ENCODE results near the gene SLC35G2.

Gene SLC35G2

DNA sequence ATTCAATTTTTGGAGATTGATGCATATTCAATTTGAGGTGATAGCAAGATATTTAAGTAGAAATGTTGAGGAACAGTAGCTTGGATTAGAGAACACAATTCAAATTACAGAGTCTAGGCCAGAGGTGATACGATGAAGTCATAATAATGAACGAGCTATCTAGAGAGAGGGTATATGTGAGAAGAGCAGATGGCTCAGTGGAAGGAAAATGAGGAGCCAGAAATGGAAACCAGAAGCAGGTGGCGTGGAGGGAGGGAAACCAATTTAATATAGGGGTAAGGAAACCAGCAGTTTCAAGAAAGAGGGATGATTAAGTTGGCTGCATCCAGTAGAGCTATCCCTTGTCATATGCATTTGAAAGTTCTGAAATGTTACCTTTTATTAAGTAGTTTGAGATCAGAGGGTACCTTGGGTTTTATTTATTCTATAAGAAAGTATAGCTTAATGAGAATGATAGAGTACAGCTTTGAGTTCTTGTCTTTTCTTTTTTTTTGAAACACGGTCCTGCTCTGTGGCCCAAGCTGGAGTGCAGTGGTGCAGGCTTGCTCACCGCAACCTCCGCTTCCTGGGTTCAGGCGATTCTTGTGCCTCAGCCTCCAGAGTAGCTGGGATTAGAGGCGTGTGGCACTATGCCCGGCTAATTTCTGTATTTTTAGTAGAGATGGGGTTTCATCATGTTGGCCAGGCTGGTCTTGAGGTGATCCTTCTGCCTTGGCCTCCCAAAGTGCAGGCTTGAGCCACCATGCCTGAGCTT is 65.2 kb downstream of the SLC35G2 start:
- DNase-seq: peak; percentile 44
- TF ChIP-seq, protein P1, sequence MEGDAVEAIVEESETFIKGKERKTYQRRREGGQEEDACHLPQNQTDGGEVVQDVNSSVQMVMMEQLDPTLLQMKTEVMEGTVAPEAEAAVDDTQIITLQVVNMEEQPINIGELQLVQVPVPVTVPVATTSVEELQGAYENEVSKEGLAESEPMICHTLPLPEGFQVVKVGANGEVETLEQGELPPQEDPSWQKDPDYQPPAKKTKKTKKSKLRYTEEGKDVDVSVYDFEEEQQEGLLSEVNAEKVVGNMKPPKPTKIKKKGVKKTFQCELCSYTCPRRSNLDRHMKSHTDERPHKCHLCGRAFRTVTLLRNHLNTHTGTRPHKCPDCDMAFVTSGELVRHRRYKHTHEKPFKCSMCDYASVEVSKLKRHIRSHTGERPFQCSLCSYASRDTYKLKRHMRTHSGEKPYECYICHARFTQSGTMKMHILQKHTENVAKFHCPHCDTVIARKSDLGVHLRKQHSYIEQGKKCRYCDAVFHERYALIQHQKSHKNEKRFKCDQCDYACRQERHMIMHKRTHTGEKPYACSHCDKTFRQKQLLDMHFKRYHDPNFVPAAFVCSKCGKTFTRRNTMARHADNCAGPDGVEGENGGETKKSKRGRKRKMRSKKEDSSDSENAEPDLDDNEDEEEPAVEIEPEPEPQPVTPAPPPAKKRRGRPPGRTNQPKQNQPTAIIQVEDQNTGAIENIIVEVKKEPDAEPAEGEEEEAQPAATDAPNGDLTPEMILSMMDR (IDR thresholded peaks at IDR 0.05; ENCODE audit: borderline replicate concordance, extremely low read depth, low read length, poor library complexity, severe bottlenecking): no peak
- Histone ChIP-seq H3K27me3 (ENCODE audit: insufficient read depth, low read length, poor library complexity) (no peaks in the 10 kb centered on the region), H3K4me3 (ENCODE audit: low read depth in 1 of 2, low read length in 2 of 2) (no peak overlapping the region), H3K36me3 (ENCODE audit: insufficient read depth, low read length) (no peaks in the 10 kb centered on the region), H3K9me3 (ENCODE audit: insufficient read depth, low read length, severe bottlenecking) (no peaks in the 10 kb centered on the region), H3K9ac (ENCODE audit: low read depth, low read length) (peak overlapping the region; percentile 19; the same call in 1 of the 2 replicates), H3K27ac (ENCODE audit: low read length) (peak overlapping the region; percentile 97), H4K20me1 (ENCODE audit: insufficient read depth, low read length) (no peaks in the 10 kb centered on the region), H3K79me2 (ENCODE audit: insufficient read depth, low read length) (peaks cover 95% of the 10 kb centered on the region), H3K4me2 (ENCODE audit: insufficient read depth, low read length) (peak overlapping the region; percentile 19; the same call in 1 of the 2 replicates), H3K4me1 (ENCODE audit: insufficient read depth, low read length) (peaks cover 68% of the 10 kb centered on the region), H2AFZ (ENCODE audit: low read depth, low read length) (no peak overlapping the region)
- ATAC-seq (ENCODE audit: insufficient read depth, low read depth): peak; percentile 37

DNA sequence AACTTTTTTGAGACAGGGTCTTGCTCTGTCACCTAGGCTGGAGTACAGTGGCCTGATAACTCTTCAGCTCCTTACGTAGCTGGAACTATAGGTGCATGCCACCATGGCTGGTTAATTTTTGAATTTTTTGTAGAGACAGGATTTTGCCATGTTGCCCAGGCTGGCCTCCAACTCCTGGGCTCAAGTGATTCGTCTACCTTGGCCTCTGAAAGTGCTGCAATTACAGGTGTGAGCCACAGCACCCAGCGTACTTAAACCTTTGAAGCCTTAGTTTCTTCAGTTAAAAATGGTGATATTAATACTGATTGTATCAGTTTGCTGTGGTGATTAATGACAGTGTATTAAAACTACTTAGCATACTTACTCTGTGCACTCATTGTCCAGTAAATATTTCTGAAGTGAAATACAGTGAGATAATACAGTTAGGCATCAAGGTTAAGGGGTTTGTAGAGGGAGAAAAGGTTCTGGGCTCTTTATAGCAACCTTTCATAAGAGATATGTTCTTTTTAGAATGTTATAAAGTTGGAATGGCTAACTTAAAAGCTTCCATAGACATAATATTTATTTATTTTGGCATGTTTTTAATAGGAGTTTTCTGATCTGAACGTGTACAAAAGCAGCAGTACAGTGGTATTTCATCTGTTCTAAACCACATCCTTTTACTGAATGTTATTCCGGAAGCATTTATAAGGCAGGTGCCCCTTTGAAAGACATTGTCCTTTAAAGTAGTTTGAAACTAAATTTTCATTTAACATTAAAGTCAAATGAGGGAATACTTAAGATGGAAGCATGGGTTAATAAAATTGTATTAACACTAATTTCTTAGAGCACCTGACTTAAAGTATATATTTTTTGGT is 66.7 kb downstream of the SLC35G2 start:
- no peak for TF ChIP-seq EZH2 (IDR thresholded peaks at IDR 0.05; ENCODE audit: borderline replicate concordance, low read depth, low read length, severe bottlenecking)
- TF ChIP-seq, protein P1 (IDR thresholded peaks at IDR 0.05; ENCODE audit: borderline replicate concordance, extremely low read depth, low read length, poor library complexity, severe bottlenecking): no peak
- H3K9me3 ChIP-seq (ENCODE audit: insufficient read depth, low read length, severe bottlenecking): no peaks in the 10 kb centered on the region
- H3K79me2 ChIP-seq (ENCODE audit: insufficient read depth, low read length): peaks cover 96% of the 10 kb centered on the region
- peak overlapping the region; percentile 56 for H3K9ac ChIP-seq (ENCODE audit: low read depth, low read length)
- H2AFZ ChIP-seq (ENCODE audit: low read depth, low read length): no peak overlapping the region
- H3K36me3 ChIP-seq (ENCODE audit: insufficient read depth, low read length): 0 out of 2 replicates have a peak, but pooled peaks cover 3% of the 10 kb centered on the region
- DNase-seq (peak; percentile 46), ATAC-seq (ENCODE audit: insufficient read depth, low read depth) (peak; percentile 90)
- H3K4me3 ChIP-seq (ENCODE audit: low read depth in 1 of 2, low read length in 2 of 2): peak overlapping the region in 1 of 2 experiments; percentile 42; a peak in 2 of 4 replicates
- peak overlapping the region; percentile 64 for H3K4me2 ChIP-seq (ENCODE audit: insufficient read depth, low read length)
- peaks cover 68% of the 10 kb centered on the region for H3K4me1 ChIP-seq (ENCODE audit: insufficient read depth, low read length)
- H4K20me1 ChIP-seq (ENCODE audit: insufficient read depth, low read length): no peaks in the 10 kb centered on the region
- H3K27me3 ChIP-seq (ENCODE audit: insufficient read depth, low read length, poor library complexity): no peaks in the 10 kb centered on the region
- peak overlapping the region; percentile 97 for H3K27ac ChIP-seq (ENCODE audit: low read length)

DNA sequence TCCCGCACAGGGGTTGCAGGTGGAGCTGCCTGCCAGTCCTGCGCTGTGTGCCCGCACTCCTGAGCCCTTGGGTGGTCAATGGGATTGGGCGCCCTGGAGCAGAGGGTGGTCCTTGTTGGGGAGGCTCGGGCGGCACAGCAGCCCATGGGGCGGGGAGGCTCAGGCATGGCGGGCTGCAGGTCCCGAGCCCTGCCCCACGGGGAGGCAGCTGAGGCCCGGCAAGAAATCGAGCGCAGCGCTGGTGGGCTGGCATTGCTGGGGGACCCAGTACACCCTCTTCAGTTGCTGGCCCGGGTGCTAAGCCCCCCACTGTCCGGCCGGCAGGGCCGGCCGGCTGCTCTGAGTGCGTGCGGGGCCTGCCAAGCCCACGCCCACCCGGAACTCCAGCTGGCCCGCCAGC is 71.0 kb downstream of the SLC35G2 start:
- H3K4me2 ChIP-seq (ENCODE audit: insufficient read depth, low read length): no peak overlapping the region
- TF ChIP-seq, protein P1 (IDR thresholded peaks at IDR 0.05; ENCODE audit: borderline replicate concordance, extremely low read depth, low read length, poor library complexity, severe bottlenecking): no peak
- TF ChIP-seq EZH2 (IDR thresholded peaks at IDR 0.05; ENCODE audit: borderline replicate concordance, low read depth, low read length, severe bottlenecking): no peak
- no peak overlapping the region for H3K27ac ChIP-seq (ENCODE audit: low read length)
- no peak overlapping the region for H2AFZ ChIP-seq (ENCODE audit: low read depth, low read length)
- no peak overlapping the region for H3K4me3 ChIP-seq (ENCODE audit: low read depth in 1 of 2, low read length in 2 of 2)
- peaks cover 27% of the 10 kb centered on the region; the same call in 1 of the 2 replicates for H4K20me1 ChIP-seq (ENCODE audit: insufficient read depth, low read length)
- no peaks in the 10 kb centered on the region for H3K9me3 ChIP-seq (ENCODE audit: insufficient read depth, low read length, severe bottlenecking)
- 0 out of 2 replicates have a peak, but pooled peaks cover 3% of the 10 kb centered on the region for H3K36me3 ChIP-seq (ENCODE audit: insufficient read depth, low read length)
- no peaks in the 10 kb centered on the region for H3K27me3 ChIP-seq (ENCODE audit: insufficient read depth, low read length, poor library complexity)
- no peak for DNase-seq
- H3K79me2 ChIP-seq (ENCODE audit: insufficient read depth, low read length): peaks cover 97% of the 10 kb centered on the region
- H3K4me1 ChIP-seq (ENCODE audit: insufficient read depth, low read length): peaks cover 38% of the 10 kb centered on the region
- ATAC-seq (ENCODE audit: insufficient read depth, low read depth): no peak
- H3K9ac ChIP-seq (ENCODE audit: low read depth, low read length): no peak overlapping the region

All from DND-41 (cell line).